ENCODE measurements around the gene CRABP2.

Gene CRABP2

DNA sequence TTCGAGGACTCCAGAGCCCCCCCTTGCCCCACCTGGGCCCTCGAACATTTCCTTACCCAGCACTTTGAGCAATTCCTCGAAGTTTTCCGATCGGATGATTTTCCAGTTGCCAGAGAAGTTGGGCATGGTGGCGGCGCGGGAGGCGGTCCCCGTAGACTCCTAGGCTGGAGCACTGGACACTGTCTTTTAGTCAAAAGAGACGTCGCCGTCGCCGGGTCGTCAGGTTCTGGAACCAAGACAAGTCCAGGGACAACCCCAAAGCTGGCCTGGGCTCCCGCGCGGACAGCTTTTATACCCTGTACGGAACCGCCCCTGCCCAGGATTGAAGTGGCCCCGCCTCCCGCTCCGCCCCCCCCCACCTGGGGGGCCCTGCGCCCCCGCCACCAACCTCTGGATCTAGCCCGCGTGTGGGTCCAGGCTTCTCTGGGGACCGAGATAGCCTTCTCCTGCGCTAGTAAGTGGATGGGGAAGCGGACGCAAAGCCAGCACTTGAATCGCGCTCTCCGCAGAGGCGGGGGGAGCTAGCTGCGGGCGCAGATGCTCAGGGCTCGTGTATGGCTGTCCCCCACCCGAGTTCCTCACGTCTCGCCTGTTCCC is at the start of gene CRABP2:
TSS of gene CRABP2 (minus strand) at position 263 of the 597 bp plus-strand sequence. CDS start at position 126, 137 bp downstream.
- DNase-seq, result no peak

DNA sequence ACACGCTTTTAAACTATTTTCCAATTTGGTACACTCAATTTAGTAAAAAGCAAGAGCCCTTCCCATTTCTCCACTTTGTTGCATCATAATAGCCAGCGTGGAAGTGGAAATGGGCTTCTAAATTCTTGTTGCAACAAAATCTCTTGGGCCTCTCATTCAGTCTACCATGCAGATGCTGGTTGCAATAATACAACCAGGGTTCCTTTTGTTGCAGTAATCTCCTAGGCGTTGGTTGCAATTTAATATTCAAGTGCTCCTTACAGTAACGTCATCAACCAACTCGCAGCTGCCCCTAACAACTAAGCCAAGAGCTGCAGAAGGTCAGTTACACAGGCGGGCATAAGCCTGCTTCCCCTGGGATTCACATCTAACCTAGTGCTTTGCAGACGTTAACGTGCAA is 48.8 kb upstream of the CRABP2 start:
- no peak for DNase-seq

DNA sequence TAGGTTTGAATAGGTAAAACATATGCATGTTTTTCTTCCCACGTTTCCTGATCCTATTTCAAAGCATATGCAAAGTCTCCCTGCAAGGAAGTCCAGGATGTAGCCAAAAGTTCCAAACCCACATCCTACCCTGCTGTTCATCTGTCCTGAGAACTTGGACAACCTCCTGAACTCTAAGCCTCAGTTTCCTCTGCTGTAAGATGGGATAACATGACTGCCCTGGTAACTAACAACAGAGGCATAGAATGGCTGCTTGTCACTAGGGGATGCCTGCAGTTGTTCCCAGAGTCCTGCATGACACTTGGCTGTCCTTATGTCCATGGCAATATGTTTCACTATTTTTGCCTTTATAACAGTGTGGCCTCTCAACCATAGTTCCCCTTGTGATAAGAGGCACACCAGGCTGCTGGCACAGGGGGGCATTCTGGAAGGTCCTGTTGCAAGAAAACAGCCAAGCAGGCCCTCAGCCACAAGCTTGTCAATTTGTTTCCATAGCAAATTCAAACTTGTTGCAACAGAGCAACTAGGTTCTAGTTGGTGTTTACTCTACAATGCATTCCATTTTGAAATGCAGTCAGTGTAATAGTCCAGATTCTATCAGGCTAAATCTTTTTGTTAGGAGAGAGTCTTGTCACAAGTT is 47.6 kb upstream of the CRABP2 start:
- DNase-seq, result no peak

DNA sequence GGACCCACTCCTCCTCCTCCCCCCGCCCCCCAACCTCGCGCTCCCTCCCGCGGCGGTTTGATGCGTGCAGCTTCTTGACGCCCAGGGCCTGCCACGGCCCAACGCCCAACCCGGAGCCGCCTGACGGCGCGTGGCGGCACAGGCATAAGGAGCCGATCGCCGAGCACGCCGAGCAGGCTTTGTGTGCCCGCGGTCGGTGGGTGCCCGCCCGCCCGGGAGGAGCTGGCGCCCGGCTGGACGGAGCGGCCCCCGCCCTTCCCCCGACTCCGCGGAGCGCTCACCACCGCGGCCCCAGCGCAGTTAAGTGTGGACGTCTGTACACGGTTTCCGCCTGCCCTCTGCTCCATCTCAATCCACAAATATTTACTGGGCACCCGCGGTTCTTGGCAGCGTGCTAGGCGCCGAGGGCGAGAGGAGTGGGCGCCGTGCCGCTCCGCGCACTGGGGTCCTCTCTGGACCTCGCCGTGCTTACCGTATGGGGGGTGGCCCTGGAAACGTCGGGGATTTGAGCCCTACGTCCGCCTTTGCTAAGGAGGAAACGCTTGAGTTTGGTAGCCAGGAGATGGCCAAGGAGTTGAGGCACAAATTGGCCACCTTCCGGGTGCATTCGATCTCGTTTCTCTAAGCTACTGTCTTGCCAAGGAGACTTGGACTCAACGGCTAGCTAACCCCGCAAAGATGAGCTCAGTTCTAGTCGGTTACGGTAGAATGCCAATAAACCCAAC is 46.5 kb upstream of the CRABP2 start:
- DNase-seq, result peak; percentile 97

DNA sequence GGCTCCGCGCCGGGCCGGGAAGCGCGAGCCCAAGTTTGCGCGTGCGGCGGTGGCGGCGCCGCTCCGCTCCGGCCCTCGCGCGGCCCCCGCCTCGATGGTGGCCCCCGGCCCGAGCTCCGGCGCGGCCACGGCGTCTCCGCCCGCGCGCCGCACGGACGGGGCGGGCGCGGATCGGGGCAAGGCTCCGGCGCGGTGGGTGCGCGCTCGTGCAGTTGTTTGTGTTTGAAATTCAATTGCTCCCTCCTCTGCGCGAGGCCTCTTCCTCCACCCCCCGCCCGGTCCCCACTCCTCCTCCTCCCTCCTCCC is 46.0 kb upstream of the CRABP2 start, which contains the start of gene HDGF:
TSS of gene HDGF (minus strand) at position 225 of the 306 bp plus-strand sequence. CDS start 246 bp downstream, outside the sequence.
- DNase-seq, result no peak

DNA sequence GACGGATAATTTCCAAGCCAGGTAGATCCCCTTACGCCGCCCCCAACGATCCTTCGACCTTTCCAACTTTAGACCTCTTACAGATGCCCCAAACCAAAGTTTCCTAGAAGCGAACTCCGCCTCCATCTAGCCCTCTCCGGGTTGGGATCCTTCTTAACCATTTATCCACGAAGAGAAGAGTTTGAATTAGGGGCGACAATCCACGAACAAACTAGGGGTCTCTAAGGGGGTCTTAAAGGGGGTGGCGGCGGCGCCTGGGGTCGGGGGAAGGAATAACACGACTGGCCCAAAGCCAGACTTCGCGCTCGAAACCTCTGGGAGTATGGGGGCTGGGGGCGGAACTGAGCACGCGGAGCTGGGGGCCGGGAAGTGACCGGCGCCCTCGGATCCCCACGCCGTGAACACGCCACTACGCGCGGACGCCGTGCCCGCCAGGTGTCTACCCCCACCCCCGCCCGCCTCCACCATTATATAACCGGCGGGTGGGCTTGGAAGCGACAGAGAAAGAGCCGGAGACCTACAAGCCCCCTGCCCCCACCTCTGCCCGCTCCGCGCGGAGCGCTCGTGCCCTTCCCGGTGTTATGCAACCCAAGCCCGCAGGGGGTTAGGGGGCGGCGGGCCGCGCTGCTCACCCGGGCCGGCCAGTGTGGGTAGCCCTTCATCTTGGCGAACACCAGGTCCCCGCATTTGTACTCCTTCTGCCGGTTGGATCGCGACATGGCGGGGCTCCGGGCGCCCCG is 45.5 kb upstream of the CRABP2 start:
- DNase-seq, result no peak

DNA sequence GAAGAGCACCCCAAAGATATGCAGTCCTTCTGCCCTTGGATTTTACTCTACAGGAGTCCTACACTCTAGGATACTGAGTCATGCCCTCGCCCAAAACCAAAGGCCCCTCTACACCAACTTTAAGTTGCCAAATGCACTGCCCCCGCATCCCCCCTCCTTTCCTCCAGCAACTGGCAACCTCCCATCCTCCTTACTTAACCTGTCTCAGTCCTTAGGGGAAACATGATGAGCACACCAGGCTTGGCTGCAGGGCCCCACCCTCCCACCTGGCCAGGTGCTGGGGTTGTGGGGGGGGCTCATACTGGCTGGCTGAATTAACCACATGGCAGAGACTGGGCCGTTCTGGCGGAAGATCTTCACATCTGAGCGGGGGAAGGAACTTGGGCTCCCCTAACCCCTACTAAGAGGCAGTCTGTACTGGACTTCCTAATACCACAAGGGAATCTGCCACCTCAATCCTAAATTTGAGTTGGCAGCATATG is 44.8 kb upstream of the CRABP2 start:
- peak; percentile 55 for DNase-seq

DNA sequence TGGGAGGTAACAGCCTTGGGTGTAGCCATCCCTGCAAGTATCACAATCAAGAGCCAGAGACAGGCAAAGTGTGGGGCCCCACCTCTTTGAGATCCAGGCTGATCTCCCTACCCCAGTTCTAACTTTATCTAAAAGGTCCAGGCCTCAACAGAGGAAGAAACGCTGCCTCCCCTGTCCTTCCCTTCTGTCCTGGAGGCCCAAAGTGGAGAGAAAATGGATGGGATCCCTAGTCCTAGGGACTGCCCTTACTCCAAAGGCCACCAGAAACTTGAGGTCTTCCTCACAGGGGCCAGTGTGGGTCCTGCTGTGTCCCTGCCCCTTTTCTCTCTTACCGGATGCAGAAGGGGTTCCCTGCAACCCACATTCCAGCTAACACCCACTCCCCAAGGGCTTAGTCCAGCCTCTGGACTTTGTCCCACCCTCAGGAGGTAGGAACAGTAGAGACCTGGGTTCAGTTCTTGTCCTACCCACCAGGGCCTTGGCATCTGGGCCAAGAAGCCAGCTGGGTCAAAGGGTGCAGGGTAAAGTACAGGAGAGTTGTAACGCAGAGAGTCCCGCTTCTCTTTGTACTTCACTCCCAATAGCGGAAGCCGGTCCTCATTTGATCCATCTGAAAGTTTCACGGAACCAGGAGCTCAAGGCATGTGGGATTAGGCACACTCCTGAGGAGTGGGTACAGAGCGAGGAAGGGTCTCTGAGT is 44.2 kb upstream of the CRABP2 start:
- DNase-seq, result no peak

DNA sequence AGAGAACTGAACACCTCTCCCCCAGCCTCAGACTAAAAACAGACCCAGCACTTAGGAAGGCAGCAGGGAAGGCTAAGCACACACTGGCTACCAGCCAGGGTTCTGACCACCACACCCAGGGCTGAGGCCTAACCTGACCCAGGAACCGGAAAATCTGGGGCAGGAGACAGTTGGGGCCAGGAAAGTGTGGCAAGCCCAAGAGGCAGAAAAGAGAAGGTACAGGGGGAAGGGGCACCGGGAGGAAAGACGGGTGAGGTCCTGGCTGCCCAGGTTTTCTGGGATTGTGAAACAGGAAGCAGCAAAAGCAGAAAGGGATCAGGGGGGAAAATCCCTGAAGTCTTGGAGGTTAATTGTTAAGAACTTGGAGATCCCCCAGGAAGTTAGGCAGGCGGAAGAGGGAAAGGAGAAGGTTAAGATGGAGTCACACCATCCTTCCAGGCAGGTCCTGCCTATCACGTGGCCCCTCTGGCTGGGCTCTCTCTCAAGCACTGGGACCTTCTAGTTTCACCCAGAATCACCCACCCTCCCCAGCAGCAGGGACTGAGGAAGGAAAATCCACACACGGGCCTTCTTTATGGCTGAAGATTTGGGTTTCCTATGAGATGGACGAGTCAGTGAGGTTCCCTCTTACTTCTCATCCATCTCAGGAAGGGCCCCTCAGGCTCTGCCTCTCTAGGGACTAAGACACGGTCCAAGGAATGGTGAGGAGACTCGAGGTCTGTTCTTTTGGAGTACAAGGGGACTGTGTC is 43.5 kb upstream of the CRABP2 start:
- no peak for DNase-seq

DNA sequence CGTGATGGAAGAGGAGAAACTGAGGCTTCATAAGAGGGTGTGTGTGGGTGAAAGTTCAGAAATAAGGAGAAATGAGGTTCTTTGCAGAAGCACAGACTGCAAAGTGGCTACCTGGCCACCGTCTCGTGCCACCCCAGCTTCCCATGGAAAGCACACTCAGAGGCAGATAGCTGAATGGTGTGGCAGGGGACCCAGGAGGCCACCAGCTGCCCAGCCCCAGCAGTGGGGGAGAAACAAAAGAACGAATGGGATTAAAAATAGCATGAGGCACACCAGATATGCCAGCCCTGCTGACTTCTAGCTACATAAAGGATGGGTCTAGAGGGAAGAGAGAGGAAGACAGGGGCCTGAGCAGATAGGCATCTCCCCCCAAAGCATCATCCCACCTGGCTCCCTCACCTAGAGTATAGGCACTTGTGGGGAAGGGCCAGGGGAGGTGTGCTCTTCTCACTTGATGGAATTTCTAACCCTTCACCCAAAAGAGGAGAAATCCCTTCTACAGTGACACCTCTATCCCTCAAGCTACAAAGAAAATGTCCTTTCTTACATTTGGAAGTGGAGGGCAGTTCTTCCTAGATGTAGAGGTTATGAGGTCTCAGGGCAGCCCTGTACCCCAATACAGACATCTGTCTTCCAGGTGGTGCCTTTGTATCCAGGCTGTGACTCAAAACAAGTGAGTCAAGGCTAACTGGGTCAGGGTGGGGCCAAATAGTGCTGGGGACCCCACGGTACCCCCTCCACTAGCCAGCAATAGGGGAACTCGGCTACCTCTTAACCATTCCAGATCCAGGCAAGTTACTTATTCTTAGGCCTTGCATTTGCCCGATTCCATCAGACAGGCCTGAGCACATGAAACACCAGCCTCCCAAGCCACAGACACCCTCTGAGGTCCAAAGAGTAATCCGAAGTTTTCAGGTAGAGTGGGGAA is 42.6 kb upstream of the CRABP2 start:
- DNase-seq, result no peak

DNA sequence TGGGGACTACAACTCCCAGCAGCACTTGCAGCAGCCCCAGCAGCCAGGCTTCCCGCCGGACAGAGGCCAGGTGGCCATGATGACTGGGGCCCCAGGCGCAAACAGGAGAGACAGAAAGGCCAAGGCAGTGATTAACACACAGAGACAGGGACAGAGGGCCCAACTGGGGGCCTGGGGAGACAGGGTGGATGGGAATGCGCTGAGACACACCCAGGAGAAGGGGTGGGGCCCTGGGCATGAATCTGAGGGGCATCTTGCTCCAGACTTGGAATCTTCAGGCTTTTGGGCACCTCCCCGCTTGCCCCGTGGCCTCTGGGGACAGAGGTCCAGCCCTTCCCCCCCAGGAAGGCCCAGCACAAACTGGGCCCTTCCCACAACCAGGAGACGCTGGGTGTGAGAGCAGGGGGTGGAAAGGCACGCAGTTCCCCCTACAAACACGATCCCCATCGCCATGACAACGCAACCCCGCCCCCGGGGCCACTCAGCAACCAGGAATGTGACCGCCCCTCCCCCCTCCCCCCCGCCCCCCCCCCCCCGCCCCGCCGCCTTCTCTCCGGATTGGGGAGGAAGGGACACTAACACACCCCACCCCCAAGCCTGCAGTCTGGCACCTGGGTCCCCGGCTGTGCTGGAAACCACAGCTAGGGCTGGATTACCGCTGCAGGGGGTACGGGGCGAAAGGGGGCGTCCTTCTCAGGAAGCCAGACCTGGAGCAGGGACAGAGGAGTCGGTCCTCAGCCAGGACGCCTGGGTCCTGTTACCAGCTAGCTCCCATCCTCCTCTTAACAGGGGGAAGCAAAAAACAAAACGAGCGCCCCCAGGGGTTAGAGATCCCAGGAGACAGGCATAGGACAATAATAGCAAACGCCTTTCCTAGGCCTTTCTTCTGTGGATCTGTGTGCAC is 41.6 kb upstream of the CRABP2 start:
- no peak for DNase-seq

DNA sequence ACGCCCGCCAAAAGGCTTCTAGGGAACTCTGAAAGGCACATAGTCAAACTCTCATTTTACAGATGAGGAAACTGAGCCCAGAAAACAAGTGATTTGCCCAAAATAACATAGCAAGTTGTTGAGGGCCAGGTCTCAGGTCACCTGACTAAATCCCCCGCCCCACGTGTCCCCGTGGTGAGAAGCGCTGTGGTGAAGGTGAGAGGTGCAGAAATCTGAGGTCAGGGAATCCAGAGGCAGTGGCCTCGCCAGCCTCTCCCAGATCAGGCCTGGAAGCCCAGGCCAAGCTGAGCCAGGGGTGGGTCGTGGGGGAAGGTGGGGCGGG is 41.0 kb upstream of the CRABP2 start:
- DNase-seq, result no peak

DNA sequence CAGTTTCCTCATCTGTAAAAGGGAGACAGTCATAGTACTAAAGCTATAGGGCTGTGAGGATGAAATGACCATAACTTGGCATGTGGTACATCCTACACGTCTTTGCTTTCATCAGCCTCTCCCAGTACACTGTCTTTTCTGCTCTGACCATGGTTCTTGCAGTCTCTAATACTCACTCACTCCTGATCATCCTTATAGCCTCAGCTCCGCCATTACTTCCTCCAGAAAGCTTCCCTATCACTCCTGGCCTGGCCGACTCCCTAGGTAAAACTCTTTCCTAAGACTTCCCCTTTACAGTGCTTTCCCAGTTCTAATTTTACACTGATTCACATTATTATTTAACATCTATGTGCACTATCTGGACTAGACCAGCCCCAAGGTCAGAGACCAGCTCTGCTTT is 40.5 kb upstream of the CRABP2 start:
- no peak for DNase-seq

DNA sequence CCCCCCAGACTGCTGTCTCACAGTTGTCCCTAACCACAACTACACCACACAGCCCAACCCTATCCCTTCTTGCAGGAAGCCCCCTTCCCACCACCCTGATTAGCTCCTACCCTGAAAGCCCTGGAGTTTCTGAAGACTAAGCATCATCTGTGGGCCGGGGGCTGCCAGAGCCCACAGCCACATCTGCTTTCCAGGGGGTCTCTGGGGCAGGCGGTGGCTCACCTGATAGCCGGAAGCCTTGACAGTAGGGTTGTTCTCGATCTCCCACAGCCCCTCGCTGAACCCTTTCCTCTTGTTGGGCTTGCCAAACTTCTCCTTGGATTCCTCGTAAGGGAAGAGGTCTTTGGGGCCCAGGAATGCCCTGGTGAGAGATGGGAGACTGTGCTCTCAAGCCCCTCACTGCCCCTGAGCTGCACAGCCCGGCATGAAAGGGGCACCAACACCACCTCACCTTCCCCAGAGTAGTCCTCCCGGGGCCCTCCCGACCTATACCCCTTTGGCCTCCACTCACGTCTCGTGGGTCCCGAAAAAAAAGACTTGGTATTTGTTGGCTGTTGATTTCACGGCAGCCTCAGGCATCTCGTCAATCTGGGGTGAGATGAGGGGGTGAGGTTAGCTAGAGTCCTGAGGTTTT is 39.5 kb upstream of the CRABP2 start:
- no peak for DNase-seq

DNA sequence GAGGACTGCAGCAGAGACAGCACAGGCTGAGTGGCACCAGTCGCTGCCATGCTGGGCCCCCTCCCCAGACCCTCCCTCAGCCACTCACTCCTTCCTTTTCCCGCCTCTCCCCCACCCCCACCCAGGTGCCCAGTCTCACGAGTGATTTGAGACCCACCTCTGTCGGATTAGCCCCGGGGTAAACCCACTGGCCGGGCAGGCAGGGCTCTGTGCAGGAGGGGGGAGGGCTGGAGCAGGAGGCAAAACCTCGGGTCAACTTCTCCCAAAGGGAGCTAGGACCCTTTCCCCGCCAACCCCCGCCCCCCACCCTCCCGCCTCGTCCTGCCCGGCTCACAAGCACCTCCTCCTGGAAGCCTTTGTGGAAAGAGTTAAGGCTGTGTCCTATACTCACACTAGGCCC is 39.0 kb upstream of the CRABP2 start:
- no peak for DNase-seq

DNA sequence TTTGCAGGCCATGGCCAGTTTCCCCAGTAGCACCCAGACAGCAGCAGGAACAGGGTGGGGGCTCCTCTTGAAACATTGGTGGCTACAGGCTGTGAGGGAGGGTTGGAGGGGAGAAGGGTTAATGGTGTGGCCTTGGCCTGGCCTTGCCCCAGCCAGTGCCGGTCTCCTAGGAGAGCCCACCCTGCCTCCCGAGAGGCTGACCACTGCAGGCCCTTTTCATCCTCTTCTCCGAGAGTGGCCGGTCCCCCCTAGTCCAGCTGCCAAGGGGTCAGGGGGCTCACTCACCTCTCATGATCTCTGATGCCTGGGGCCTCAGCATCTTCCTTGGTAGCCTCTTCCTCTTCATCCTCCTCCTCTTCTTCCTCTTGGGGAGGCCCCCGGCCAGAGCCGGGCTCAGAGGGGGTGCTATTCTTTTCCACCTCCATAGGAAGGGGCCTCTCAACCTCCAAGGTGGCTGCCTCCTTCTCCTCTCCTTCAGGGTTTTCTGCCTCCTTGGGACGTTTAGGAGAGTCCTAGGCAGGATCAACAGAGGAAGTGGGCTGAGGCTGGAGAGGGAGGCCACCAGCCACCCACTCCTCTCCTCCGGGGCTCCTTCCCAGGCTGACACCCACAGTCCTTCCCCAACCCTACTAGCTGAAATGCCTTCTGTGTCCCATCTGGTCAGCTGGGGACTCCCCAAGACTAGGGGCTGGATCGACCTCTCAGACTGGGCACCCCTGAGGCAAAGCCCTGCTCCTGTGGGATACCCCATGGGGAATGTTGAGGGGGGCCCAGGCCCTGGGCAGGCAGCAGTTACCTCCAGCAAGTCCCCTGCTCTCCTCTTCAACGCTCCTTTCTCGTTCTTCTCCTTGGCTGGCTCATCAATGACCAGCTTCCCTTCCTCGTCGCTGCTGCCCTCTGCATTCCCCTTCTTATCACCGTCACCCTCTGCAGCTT is 38.3 kb upstream of the CRABP2 start:
- no peak for DNase-seq

DNA sequence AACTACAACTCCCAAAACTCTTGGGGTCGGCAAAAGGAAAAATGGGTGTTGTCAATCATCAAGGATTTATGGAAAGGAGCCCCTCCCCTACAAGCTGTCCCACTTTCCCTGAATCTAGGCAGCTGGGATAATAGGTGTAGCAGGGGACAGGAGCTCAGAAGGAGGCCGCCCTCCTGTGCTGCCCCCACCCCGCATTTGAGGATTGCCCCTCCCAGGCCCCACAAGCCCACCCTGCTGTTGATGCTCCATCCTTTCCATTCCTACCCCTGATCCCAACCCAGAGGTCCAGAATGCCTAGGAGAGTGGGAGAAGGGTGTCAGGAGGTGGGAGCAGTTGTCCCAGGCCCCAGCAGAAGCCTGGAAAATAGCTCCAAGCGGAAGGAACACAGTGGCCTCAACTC is 37.4 kb upstream of the CRABP2 start:
- DNase-seq, result no peak

DNA sequence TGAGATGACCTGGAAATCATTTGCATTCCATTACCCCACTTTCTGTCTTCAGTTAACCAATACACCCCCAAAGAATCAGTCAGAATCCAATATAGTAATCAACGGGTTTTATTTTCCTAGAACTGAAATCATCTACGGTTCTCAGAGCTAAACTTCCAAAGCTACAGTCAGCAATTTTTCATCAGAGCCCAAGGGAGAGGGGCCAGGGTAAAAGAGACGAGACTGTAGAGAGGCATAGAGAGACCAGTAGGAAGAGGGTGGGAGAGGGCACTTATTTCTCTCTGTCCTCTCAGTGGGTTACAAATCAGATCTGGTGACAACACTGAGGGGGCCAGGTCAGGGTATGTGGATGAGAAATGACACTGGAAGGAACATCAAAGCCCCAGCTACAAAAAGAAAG is 36.6 kb upstream of the CRABP2 start:
- no peak for DNase-seq
